Parathyroid adenoma (tissue), 2 donors: ENCODE measurements around the gene BCL11A.

Experiments used
- H2AFZ ChIP-seq: fragments of 300-600 bp; sonication (generic); one replicate; pipeline ENCODE4 v1.7.0; 2017; ENCODE audit warnings: antibody characterized with exemption, mild to moderate bottlenecking
- H3K27ac ChIP-seq: fragments of 300-600 bp; sonication (generic); one replicate; pipeline ENCODE4 v1.7.0; 2017
- H3K27me3 ChIP-seq: fragments of 300-600 bp; sonication (generic); one replicate; pipeline ENCODE4 v1.7.0; 2017; ENCODE audit warnings: low read length; ENCODE audit not compliant: control insufficient read depth, insufficient read depth
- H3K36me3 ChIP-seq: fragments of 300-600 bp; sonication (generic); one replicate; pipeline ENCODE4 v1.7.0; 2017; ENCODE audit warnings: low read length; ENCODE audit not compliant: control insufficient read depth, insufficient read depth
- H3K4me1 ChIP-seq: fragments of 300-600 bp; sonication (generic); one replicate; pipeline ENCODE4 v1.7.0; 2017; ENCODE audit warnings: control low read depth
- H3K4me2 ChIP-seq: fragments of 300-600 bp; sonication (generic); one replicate; pipeline ENCODE4 v1.7.0; 2017; ENCODE audit warnings: low read length
- H3K4me3 ChIP-seq: fragments of 300-600 bp; sonication (generic); one replicate; pipeline ENCODE4 v1.7.0; 2017; ENCODE audit warnings: low read depth, low read length
- H3K79me2 ChIP-seq: fragments of 300-600 bp; sonication (generic); one replicate; pipeline ENCODE4 v1.7.0; 2017; ENCODE audit warnings: control low read depth
- H3K9ac ChIP-seq: fragments of 300-600 bp; sonication (generic); one replicate; pipeline ENCODE4 v1.7.0; 2017; ENCODE audit warnings: mild to moderate bottlenecking
- H3K9me3 ChIP-seq: fragments of 300-600 bp; sonication (generic); one replicate; pipeline ENCODE4 v1.7.0; 2017; ENCODE audit warnings: low read length; ENCODE audit not compliant: control insufficient read depth
- TF ChIP-seq, protein P1 (sequence below): fragments of 300-600 bp; sonication (generic); IDR thresholded peaks from one replicate; pipeline ENCODE4 v1.7.0; 2017; ENCODE audit warnings: antibody characterized with exemption, mild to moderate bottlenecking
- donor health status: primary hyperparathyroidism.

BCL11A gene

DNA sequence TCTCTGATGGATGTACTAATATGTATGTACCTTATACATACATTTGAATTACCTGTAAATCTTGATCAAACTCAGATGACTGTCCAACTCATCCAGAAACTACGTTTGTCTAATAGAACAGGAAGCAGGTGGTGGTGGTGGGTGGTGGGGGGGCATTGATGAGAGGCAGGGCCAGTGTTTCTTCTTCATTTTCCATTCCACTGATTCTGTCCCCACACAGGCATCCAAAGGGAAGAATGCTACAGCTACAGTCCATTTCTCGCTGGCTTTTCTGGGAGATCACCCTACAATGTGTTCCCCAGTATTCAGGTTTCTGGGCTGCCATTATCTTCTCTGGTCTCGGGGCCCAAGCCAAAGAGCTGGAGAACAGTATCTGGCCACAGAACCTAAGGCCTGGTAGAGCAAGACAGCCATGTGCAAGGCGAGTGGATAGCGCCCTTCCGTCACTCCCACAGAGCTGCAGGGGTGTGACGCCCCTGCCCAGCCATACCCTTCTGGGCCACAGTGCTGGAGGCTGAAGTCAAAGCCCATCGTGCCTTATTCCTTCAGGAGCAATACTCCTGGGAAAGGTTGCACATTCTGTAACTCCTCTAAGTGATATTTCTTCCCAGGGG is 54.5 kb downstream of the BCL11A start:
- Histone ChIP-seq H3K4me1 (no peaks in the 10 kb centered on the region), H3K79me2 (no peaks in the 10 kb centered on the region), H3K4me3 (no peak overlapping the region), H3K27ac (no peak overlapping the region), H3K4me2 (no peak overlapping the region), H2AFZ (no peak overlapping the region), H3K27me3 (no peaks in the 10 kb centered on the region), H3K36me3 (no peaks in the 10 kb centered on the region), H3K9me3 (no peaks in the 10 kb centered on the region), H3K9ac (no peak overlapping the region)
- TF ChIP-seq, protein P1, sequence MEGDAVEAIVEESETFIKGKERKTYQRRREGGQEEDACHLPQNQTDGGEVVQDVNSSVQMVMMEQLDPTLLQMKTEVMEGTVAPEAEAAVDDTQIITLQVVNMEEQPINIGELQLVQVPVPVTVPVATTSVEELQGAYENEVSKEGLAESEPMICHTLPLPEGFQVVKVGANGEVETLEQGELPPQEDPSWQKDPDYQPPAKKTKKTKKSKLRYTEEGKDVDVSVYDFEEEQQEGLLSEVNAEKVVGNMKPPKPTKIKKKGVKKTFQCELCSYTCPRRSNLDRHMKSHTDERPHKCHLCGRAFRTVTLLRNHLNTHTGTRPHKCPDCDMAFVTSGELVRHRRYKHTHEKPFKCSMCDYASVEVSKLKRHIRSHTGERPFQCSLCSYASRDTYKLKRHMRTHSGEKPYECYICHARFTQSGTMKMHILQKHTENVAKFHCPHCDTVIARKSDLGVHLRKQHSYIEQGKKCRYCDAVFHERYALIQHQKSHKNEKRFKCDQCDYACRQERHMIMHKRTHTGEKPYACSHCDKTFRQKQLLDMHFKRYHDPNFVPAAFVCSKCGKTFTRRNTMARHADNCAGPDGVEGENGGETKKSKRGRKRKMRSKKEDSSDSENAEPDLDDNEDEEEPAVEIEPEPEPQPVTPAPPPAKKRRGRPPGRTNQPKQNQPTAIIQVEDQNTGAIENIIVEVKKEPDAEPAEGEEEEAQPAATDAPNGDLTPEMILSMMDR, result no peak

GRCh38 chr2:60498127-60498815 is 55.2 kb downstream of the BCL11A start:
- TF ChIP-seq, protein P1, result no peak
- no peak overlapping the region for H3K4me2 ChIP-seq
- H3K9ac ChIP-seq, result no peak overlapping the region
- no peaks in the 10 kb centered on the region for H3K4me1 ChIP-seq
- no peak overlapping the region for H3K4me3 ChIP-seq
- no peaks in the 10 kb centered on the region for H3K9me3 ChIP-seq
- no peak overlapping the region for H3K27ac ChIP-seq
- H2AFZ ChIP-seq, result no peak overlapping the region
- H3K27me3 ChIP-seq, result no peaks in the 10 kb centered on the region
- no peaks in the 10 kb centered on the region for H3K79me2 ChIP-seq
- H3K36me3 ChIP-seq, result no peaks in the 10 kb centered on the region

DNA sequence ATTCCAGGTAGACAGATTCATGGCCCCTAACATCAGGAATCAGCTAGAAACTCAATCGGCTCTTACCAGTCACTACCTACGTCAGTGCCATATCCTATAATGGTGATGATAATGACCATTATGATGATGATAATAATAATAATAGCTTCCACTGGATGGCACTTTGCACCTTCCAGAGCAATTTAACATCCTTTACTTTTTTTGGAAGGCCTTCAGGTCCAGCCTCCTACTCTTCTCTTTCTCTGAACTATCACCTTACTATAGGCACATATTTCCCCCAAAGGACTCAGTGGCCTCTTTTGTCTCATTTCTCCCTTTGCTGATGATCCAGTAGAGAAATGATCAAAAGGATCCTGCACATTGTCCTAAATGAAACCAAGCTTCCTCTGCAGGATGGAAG is 56.0 kb downstream of the BCL11A start:
- Histone ChIP-seq H3K79me2 (no peaks in the 10 kb centered on the region), H3K9me3 (no peaks in the 10 kb centered on the region), H3K4me2 (no peak overlapping the region), H3K36me3 (no peaks in the 10 kb centered on the region), H3K27me3 (no peaks in the 10 kb centered on the region), H3K4me3 (no peak overlapping the region), H3K27ac (no peak overlapping the region), H2AFZ (no peak overlapping the region), H3K9ac (no peak overlapping the region), H3K4me1 (no peaks in the 10 kb centered on the region)
- TF ChIP-seq, protein P1, result no peak

- no peaks in the 10 kb centered on the region for H3K27me3 ChIP-seq
- H3K27ac ChIP-seq, result no peak overlapping the region
- H3K36me3 ChIP-seq, result no peaks in the 10 kb centered on the region
- no peak overlapping the region for H3K9ac ChIP-seq
- H3K4me1 ChIP-seq, result no peaks in the 10 kb centered on the region
- H2AFZ ChIP-seq, result no peak overlapping the region
- H3K4me3 ChIP-seq, result no peak overlapping the region
- H3K9me3 ChIP-seq, result no peaks in the 10 kb centered on the region
- H3K79me2 ChIP-seq, result no peaks in the 10 kb centered on the region
- H3K4me2 ChIP-seq, result no peak overlapping the region
- TF ChIP-seq, protein P1, result no peak
Observed at GRCh38 chr2:60496956-60497355, 56.5 kb downstream of the BCL11A start.

GRCh38 chr2:60496475-60496874 is 57.0 kb downstream of the BCL11A start:
- no peaks in the 10 kb centered on the region for H3K9me3 ChIP-seq
- H3K36me3 ChIP-seq, result no peaks in the 10 kb centered on the region
- H2AFZ ChIP-seq, result no peak overlapping the region
- TF ChIP-seq, protein P1, result no peak
- no peak overlapping the region for H3K4me3 ChIP-seq
- H3K4me2 ChIP-seq, result no peak overlapping the region
- H3K9ac ChIP-seq, result no peak overlapping the region
- H3K27ac ChIP-seq, result no peak overlapping the region
- no peaks in the 10 kb centered on the region for H3K27me3 ChIP-seq
- no peaks in the 10 kb centered on the region for H3K79me2 ChIP-seq
- H3K4me1 ChIP-seq, result no peaks in the 10 kb centered on the region
